Activated naive CD8-positive, alpha-beta T cell treated with anti-CD3 and anti-CD28 coated beads for 36 hours (primary cell): ENCODE data around the gene EID2B. TPM values are rescaled to one million over a fixed set of nuclear protein-coding genes. Genes with fewer than 3 reads are reported as not detected.
A peak's percentile ranks its signal among the peaks of the same experiment; 100 is the strongest.

Source experiments
- DNase-seq: peaks from one replicate; pipeline ENCODE4 v3.0.0; 2021
- H3K27ac Mint-ChIP-seq: one replicate; pipeline ENCODE4 v1.8.0; 2022; ENCODE audit warnings: mild to moderate bottlenecking, moderate library complexity, mixed read lengths
- H3K27me3 Mint-ChIP-seq: one replicate; pipeline ENCODE4 v1.8.0; 2022; ENCODE audit warnings: mild to moderate bottlenecking, mixed read lengths
- H3K36me3 Mint-ChIP-seq: one replicate; pipeline ENCODE4 v1.8.0; 2021; ENCODE audit warnings: mild to moderate bottlenecking, mixed read lengths
- H3K4me1 Mint-ChIP-seq: one replicate; pipeline ENCODE4 v1.8.0; 2021; ENCODE audit warnings: mixed read lengths
- H3K4me3 Mint-ChIP-seq: one replicate; pipeline ENCODE4 v1.8.0; 2022; ENCODE audit warnings: mild to moderate bottlenecking, moderate library complexity, mixed read lengths
- H3K9me3 Mint-ChIP-seq: one replicate; pipeline ENCODE4 v1.8.0; 2022; ENCODE audit warnings: mixed read lengths
- total RNA-seq, 2 experiments: library from RNA; stranded (reverse); gene quantifications; one replicate each; pipeline ENCODE4 v1.2.3, GENCODE V29; 2021

The EID2B gene
- 1 to 10 TPM; 2.4 to 2.7 TPM for total RNA-seq

GRCh38 chr19:39532233-39533002 lies at the start of gene EID2B:
EID2B (minus strand) TSS chr19:39532852; CDS start chr19:39532802, 50 bp downstream.
- Mint-ChIP-seq H3K9me3 (no peaks in the 10 kb centered on the region), H3K36me3 (peaks cover 4% of the 10 kb centered on the region), H3K27me3 (no peaks in the 10 kb centered on the region), H3K4me1 (peaks cover 29% of the 10 kb centered on the region), H3K4me3 (peak within 1 kb of the TSS; percentile 93), H3K27ac (peak within 1 kb of the TSS; percentile 82)
- peak; percentile 94 for DNase-seq

- Mint-ChIP-seq H3K27ac (no peak overlapping the region), H3K4me1 (no peaks in the 10 kb centered on the region), H3K4me3 (no peak overlapping the region), H3K36me3 (no peaks in the 10 kb centered on the region), H3K27me3 (peaks cover 55% of the 10 kb centered on the region), H3K9me3 (peaks cover 10% of the 10 kb centered on the region)
- DNase-seq = no peak
Observed at GRCh38 chr19:39582442-39582841, 49.8 kb upstream of the EID2B start.

GRCh38 chr19:39568604-39569003 lies 36.0 kb upstream of the EID2B start:
- Mint-ChIP-seq H3K9me3 (peaks cover 2% of the 10 kb centered on the region), H3K4me3 (no peak overlapping the region), H3K4me1 (no peaks in the 10 kb centered on the region), H3K36me3 (no peaks in the 10 kb centered on the region), H3K27ac (no peak overlapping the region), H3K27me3 (peaks cover 30% of the 10 kb centered on the region)
- DNase-seq = no peak

- H3K9me3 Mint-ChIP-seq = no peaks in the 10 kb centered on the region
- no peak overlapping the region for H3K4me3 Mint-ChIP-seq
- no peak overlapping the region for H3K27ac Mint-ChIP-seq
- H3K27me3 Mint-ChIP-seq = peaks cover 21% of the 10 kb centered on the region
- H3K4me1 Mint-ChIP-seq = no peaks in the 10 kb centered on the region
- H3K36me3 Mint-ChIP-seq = no peaks in the 10 kb centered on the region
- DNase-seq = no peak
Observed at GRCh38 chr19:39566064-39566463, 33.4 kb upstream of the EID2B start.

- Mint-ChIP-seq H3K4me1 (peaks cover 10% of the 10 kb centered on the region), H3K27ac (no peak overlapping the region), H3K9me3 (no peaks in the 10 kb centered on the region), H3K36me3 (no peaks in the 10 kb centered on the region), H3K4me3 (no peak overlapping the region), H3K27me3 (peaks cover 10% of the 10 kb centered on the region)
- DNase-seq = no peak
Observed at GRCh38 chr19:39563408-39563807, 30.8 kb upstream of the EID2B start.

GRCh38 chr19:39558624-39559117 lies 26.0 kb upstream of the EID2B start:
- Mint-ChIP-seq H3K36me3 (no peaks in the 10 kb centered on the region), H3K27ac (peak overlapping the region; percentile 93)
- DNase-seq = no peak

GRCh38 chr19:39557811-39558623 lies 25.4 kb upstream of the EID2B start:
- Mint-ChIP-seq H3K9me3 (no peaks in the 10 kb centered on the region), H3K4me1 (peaks cover 23% of the 10 kb centered on the region), H3K36me3 (no peaks in the 10 kb centered on the region), H3K27me3 (no peaks in the 10 kb centered on the region), H3K4me3 (peak overlapping the region; percentile 53), H3K27ac (peak overlapping the region; percentile 93)
- DNase-seq = no peak

More at GRCh38 chr19:39558624-39559117, 26.0 kb upstream of the EID2B start:
- Mint-ChIP-seq H3K4me1 (peaks cover 23% of the 10 kb centered on the region), H3K27me3 (peaks cover 2% of the 10 kb centered on the region), H3K9me3 (no peaks in the 10 kb centered on the region), H3K4me3 (peak overlapping the region; percentile 53)

GRCh38 chr19:39555883-39556282 lies 23.2 kb upstream of the EID2B start:
- DNase-seq = no peak
- no peaks in the 10 kb centered on the region for H3K27me3 Mint-ChIP-seq
- no peak overlapping the region for H3K4me3 Mint-ChIP-seq
- H3K36me3 Mint-ChIP-seq = no peaks in the 10 kb centered on the region
- no peak overlapping the region for H3K27ac Mint-ChIP-seq
- H3K9me3 Mint-ChIP-seq = no peaks in the 10 kb centered on the region
- peaks cover 28% of the 10 kb centered on the region for H3K4me1 Mint-ChIP-seq

- Mint-ChIP-seq H3K27me3 (no peaks in the 10 kb centered on the region), H3K9me3 (no peaks in the 10 kb centered on the region), H3K4me1 (peaks cover 30% of the 10 kb centered on the region), H3K36me3 (no peaks in the 10 kb centered on the region), H3K27ac (no peak overlapping the region), H3K4me3 (no peak overlapping the region)
- no peak for DNase-seq
Observed at GRCh38 chr19:39554701-39555311, 22.2 kb upstream of the EID2B start.

- Mint-ChIP-seq H3K27me3 (no peaks in the 10 kb centered on the region), H3K36me3 (no peaks in the 10 kb centered on the region), H3K9me3 (no peaks in the 10 kb centered on the region), H3K4me1 (peaks cover 17% of the 10 kb centered on the region), H3K4me3 (no peak overlapping the region), H3K27ac (peak overlapping the region; percentile 27)
- no peak for DNase-seq
Observed at GRCh38 chr19:39553082-39553652, 20.5 kb upstream of the EID2B start.

GRCh38 chr19:39550197-39550596 lies 17.5 kb upstream of the EID2B start:
- no peaks in the 10 kb centered on the region for H3K9me3 Mint-ChIP-seq
- DNase-seq = no peak
- H3K27me3 Mint-ChIP-seq = no peaks in the 10 kb centered on the region
- no peaks in the 10 kb centered on the region for H3K36me3 Mint-ChIP-seq
- H3K27ac Mint-ChIP-seq = no peak overlapping the region
- H3K4me1 Mint-ChIP-seq = peaks cover 13% of the 10 kb centered on the region
- no peak overlapping the region for H3K4me3 Mint-ChIP-seq

GRCh38 chr19:39546599-39546998 lies 13.9 kb upstream of the EID2B start:
- Mint-ChIP-seq H3K36me3 (no peaks in the 10 kb centered on the region), H3K27ac (no peak overlapping the region), H3K9me3 (no peaks in the 10 kb centered on the region), H3K27me3 (no peaks in the 10 kb centered on the region), H3K4me3 (no peak overlapping the region), H3K4me1 (peaks cover 35% of the 10 kb centered on the region)
- no peak for DNase-seq

GRCh38 chr19:39544911-39545310 lies 12.3 kb upstream of the EID2B start:
- H3K27me3 Mint-ChIP-seq = peaks cover 4% of the 10 kb centered on the region
- H3K36me3 Mint-ChIP-seq = no peaks in the 10 kb centered on the region
- DNase-seq = no peak
- peak overlapping the region; percentile 18 for H3K27ac Mint-ChIP-seq
- H3K4me1 Mint-ChIP-seq = peaks cover 41% of the 10 kb centered on the region
- H3K4me3 Mint-ChIP-seq = no peak overlapping the region
- no peaks in the 10 kb centered on the region for H3K9me3 Mint-ChIP-seq

- Mint-ChIP-seq H3K9me3 (no peaks in the 10 kb centered on the region), H3K4me3 (no peak overlapping the region), H3K27ac (peak overlapping the region; percentile 18), H3K27me3 (peaks cover 4% of the 10 kb centered on the region), H3K36me3 (no peaks in the 10 kb centered on the region), H3K4me1 (peaks cover 41% of the 10 kb centered on the region)
- no peak for DNase-seq
Observed at GRCh38 chr19:39544226-39544903, 11.7 kb upstream of the EID2B start.
